Measurements from ENCODE around the gene NPPB.
"Not testable (repeated sequence)": the region's sequence is repeated elsewhere in the genome, so short reads cannot be mapped to it uniquely, and the experiment has no call there.

NPPB gene

GRCh38 chr1:11858613-11858967, at the start of gene NPPB:
TSS of gene NPPB (minus strand) at chr1:11858945. CDS start at chr1:11858833, 112 bp downstream.
- in situ Hi-C loops (cut with HindIII; ENCODE audit: low sequenced_read_pairs): loop anchor here (25.0 kb wide), 1 partner anchor 179 kb away; no protein-coding TSS in a partner anchor

DNA sequence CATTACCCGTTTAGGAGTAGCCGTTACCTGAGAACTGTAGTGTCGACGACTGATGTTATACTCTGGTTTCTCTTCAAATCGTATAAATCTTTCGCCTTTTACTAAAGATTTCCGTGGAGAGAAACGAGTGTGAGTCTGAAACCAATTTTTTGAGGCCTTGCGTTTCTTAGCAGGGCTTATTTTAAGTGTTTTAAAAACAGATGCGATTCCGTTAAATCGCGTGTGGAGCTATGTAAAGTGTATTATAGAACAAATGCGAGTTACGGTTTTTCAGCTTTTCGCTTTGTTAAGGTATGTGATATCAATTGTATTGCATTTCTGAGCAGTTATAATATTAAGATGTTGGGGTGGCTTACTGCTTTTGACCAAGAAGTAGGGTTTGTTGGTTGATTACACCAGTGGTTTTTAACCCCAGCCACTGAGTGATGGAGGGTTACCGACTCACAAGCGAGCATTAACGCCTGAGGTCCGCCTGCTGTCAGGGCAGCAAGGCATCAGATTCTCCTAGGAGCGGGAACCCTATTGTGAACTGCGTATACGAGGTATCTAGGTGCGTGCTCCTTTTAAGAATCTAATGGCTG, 49.4 kb upstream of the NPPB start:
- in situ Hi-C loops (cut with HindIII; ENCODE audit: low sequenced_read_pairs): no loop called here

- in situ Hi-C loops (cut with HindIII; ENCODE audit: low sequenced_read_pairs): no loop called here
These were observed 48.7 kb upstream of the NPPB start for GRCh38 chr1:11907275-11908094.

GRCh38 chr1:11906870-11907269, 48.1 kb upstream of the NPPB start:
- in situ Hi-C loops (cut with HindIII; ENCODE audit: low sequenced_read_pairs): no loop called here

GRCh38 chr1:11904978-11905377, 46.2 kb upstream of the NPPB start:
- in situ Hi-C loops (cut with HindIII; ENCODE audit: low sequenced_read_pairs): no loop called here

DNA sequence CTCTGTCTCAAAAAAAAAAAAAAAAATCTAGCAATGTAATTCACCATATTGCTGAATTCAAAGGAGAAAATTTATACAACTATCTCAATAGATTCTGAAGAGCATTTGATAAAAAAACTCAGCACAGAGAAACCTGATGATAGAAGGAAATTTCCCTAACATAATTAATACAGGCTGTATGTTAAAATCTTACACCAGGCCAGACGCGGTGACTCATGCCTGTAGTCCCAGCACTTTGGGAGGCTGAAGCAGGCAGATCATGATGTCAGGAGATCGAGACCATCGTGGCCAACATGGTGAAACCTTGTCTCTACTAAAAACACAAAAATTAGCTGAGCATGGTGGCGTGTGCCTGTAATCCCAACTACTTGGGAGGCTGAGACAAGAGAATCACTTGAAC, 45.4 kb upstream of the NPPB start:
- in situ Hi-C loops (cut with HindIII; ENCODE audit: low sequenced_read_pairs): not testable (repeated sequence)

DNA sequence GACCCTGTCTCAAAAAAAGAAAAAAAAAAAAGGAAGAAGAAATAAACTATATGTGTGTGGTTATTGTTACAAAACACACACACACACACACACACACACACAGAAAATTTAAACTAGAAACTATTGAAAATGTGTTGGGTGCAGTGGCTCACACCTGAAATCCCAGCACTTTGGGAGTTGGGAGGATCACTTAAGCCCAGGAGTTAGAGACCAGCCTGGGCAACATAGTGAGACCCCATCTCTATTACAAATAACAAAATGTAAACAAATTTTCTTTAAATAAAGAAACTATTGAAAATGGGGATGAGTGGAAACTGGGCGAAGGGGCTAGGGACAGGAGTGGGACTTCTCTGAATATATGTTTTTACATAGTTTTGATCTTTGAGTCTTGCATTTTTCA, 44.5 kb upstream of the NPPB start:
- in situ Hi-C loops (cut with HindIII; ENCODE audit: low sequenced_read_pairs): no loop called here

DNA sequence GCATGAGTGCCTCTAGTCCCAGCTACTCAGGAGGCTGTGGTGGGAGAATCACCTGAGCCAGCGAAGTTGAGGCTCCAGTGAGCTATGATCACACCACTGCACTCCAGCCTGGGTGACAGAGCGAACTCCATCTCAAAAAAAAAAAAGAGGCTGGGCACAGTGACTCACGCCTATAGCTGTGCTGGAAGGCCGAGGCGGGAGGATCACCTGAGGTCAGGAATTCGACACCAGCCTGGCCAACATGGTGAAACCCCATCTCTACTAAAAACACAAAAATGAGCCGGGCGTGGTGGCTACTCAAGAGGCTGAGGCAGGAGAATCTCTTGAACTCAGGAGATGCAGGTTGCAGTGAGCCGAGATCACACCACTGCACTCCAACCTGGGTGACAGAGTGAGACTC, 42.7 kb upstream of the NPPB start:
- in situ Hi-C loops (cut with HindIII; ENCODE audit: low sequenced_read_pairs): not testable (repeated sequence)

DNA sequence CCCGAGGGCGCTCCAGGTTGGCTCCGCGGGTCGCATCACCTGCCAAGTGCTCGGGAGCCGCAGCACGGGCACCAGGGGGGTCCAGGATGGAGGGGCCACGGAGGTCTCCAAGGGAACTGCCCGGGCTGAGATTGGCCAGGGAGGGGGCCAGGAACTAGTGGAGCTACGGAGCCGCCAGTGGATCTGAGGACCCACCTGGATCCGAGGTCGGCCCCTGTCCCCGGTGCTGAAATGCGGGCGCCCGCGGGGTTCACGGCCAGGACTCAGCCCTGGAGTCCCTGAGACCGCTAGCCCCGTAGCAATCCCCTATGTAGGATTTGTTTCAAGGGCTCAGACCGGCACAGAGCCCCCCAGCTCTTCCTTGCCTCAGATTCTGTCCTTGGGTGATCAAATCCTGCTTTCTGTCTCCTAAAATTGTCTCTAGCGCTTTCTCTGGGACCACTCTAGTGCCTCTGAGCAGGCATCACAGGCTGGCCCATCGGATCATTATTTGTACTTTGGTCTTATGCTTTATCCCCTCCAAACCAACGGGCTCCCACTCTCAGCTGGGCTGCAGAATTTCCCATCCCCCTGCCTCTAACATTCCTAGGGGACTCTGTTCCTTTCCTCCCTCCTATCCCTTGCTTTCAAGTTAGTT, 40.2 kb upstream of the NPPB start:
- in situ Hi-C loops (cut with HindIII; ENCODE audit: low sequenced_read_pairs): no loop called here

DNA sequence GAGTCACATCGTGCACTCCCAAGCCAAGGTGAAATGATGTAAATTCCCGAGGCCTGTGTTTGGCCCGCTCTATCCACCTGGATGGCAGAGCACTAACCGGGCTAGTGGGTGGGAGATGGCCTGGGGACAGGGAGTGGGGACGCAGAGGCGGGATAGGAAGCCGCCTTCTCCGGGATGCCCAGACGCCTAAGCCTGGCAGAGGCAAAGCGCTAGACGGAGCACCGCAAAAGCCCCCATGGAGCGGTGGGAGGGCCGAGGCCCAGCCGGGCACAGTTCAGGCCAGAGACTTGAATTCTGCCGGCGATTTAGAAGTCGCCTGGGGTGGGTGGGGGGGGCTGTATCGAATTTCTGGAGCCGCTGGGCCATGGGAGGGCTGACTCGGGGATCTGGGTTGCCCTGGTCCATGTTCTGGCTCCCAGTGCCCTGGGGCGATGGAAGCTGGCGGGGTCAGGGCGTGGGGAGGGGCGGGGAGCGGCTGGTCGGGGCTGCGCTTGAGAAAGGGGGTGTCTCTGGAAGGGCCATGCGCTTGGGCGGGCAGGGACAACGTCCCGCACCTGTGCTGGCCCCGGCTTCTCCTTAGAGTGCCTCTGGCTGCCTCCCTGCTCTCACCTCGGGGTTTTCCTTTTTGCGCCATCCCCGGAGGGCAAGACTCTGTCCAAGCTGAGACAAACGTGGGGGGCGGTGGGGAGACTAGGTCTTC, 39.5 kb upstream of the NPPB start:
- in situ Hi-C loops (cut with HindIII; ENCODE audit: low sequenced_read_pairs): no loop called here

GRCh38 chr1:11894501-11894900, 35.8 kb upstream of the NPPB start:
- in situ Hi-C loops (cut with HindIII; ENCODE audit: low sequenced_read_pairs): not testable (repeated sequence)

DNA sequence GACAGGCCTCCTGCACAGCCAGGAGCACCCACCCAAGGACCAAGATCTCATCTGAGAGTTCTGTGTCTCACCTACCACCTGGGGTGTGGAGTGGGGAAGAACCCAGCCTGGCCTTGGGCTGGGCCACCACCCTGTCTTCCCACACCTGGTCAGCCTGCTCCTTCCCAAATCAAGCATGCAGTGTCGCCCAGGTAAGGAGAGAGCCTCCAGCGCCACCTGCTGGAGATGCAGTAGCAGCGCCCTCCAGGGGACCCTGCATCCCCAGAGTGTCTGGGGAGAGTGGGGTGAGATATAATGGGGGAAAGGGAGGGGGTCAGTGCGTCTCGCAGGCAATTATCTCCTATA, 35.1 kb upstream of the NPPB start:
- in situ Hi-C loops (cut with HindIII; ENCODE audit: low sequenced_read_pairs): no loop called here

DNA sequence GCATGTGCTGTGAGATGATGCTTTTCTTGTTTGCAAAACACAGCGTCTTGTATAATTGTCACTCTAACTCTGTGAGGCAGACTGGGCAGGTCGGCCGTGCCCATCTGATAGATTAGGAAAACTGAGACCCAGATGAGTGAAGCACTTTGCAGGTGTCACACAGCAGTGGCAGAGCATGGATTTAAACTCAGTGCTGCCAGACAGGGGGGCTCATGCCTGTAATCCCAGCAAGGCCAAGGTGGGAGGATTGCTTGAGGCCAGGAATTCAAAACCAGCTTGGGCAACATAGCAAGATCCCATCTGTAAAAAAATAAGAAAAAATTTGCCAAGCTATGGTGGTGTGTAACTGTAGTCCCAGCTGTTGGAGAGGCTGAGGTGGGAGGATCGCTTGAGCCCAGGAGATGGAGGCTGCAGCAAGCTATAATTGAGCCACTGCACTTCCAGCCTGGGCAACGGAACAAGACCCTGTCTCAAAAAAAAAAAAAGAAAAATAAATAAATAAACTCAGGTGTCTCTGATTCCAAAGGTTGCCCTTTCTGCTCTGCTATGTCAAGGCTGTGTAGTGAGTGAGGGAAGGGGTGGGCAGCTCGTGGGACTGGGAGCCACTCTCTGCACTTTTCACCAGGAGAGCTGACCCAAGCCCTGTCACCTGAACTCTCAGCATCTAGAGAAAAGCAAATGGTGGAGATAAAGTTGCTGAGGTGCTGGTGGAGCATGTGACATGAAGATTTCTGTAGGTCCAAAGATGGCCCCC, 32.9 kb upstream of the NPPB start:
- in situ Hi-C loops (cut with HindIII; ENCODE audit: low sequenced_read_pairs): no loop called here

DNA sequence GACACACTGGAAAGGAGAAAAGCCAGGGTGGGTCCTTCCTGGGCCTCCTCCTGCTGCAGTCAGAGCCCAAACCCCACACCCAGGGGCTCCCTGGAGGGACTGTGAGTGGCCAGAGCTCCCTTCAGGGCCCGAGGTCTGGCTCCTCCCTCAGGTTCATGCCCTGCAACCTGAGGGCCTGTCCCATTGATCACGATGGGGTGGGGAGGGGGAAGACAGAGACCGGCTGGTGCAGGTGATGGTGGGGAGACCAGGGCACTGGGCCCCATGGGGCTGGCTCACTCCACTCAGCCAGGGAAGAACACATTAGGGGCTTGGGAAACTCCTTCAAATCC, 30.1 kb upstream of the NPPB start:
- in situ Hi-C loops (cut with HindIII; ENCODE audit: low sequenced_read_pairs): loop anchor here (5.0 kb wide), 1 partner anchor 77 kb away; no protein-coding TSS in a partner anchor

DNA sequence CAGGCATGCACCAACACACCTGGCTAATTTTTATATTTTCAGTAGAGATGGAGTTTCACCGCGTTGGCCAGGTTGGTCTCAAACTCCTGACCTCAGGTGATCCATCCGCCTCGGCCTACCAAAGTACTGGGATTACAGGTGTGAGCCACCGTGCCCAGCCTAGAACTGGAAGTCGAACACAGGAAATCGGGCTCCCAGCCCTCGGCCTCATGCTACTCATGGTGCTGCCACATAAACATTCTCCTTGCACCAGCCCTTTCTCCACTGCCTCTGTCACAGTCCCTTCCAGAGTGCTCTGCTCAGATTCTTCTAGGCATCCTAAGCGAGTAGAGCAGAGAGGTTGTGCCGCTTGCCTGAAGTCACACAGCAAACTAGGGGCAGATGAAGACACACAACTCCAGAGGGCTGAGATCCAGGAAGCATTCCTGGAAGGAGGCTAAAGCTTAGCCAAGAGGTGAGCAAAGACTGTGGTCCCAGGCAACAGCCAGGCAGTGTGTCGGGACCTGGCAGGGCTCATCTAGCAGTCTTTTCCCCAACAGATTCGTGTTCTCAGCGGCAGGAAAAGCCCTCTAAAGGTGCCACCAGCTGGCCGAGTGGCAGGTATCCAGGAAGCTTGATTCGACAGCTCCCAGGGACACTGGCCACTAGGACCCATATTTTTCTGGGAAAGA, 29.6 kb upstream of the NPPB start:
- in situ Hi-C loops (cut with HindIII; ENCODE audit: low sequenced_read_pairs): loop anchor here (5.0 kb wide), 1 partner anchor 76 kb away; no protein-coding TSS in a partner anchor

DNA sequence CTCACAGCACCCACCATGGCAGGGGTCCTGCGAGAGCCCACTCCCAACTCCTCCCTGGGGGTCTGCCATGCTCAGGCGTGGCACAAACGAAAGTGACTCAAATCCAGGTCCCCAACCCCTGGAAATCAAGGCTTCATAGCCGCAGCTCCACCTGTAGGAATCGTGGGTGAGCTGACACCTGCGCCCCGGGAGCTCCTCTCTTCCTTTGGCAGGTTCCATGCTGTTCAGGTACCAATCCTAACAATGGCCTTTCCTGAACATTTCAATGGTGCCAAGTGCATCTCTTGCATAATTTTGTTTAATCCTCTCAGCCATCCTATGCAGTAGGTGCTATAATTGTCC, 28.9 kb upstream of the NPPB start:
- in situ Hi-C loops (cut with HindIII; ENCODE audit: low sequenced_read_pairs): loop anchor here (5.0 kb wide), 1 partner anchor 75 kb away; no protein-coding TSS in a partner anchor

- in situ Hi-C loops (cut with HindIII; ENCODE audit: low sequenced_read_pairs): loop anchor here (5.0 kb wide), 1 partner anchor 75 kb away; no protein-coding TSS in a partner anchor
These were observed 28.4 kb upstream of the NPPB start for GRCh38 chr1:11886986-11887665.

GRCh38 chr1:11885916-11886315, 27.2 kb upstream of the NPPB start:
- in situ Hi-C loops (cut with HindIII; ENCODE audit: low sequenced_read_pairs): loop anchor here (5.0 kb wide), 1 partner anchor 74 kb away; no protein-coding TSS in a partner anchor

DNA sequence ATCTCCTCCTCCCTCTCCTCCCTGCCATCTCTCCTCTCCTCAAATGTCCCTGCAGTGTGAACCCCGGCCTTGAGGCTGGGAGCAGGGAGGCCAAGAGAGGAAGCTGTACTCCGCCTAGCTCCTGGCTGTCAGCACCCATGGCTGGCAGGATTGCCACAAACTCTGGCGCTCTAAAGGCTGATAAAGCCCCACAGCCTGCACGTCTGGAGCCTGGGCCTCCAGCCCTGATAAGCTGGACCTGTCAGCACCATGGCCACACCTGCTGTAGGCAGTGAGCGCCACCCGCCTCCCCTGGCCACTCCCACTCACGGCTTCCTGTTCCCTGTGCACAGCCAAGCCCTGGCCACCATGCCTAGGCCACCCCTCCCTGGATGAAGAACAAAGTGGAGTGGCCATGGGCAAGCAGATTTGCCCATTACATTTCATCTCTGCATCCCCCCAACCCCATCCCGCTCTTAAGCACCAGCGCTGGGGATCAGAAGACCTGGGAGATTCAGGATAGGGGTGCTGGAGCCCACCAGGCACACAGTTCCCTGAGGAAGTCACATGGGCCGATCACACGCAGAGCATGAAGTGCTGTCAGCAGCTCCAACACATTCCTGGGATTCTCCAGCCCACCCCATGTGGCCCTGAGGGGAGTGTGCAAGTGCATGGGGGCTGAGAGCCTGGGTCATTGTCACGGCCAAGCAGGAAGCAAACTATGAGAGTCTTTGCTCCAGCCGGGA, 24.2 kb upstream of the NPPB start:
- in situ Hi-C loops (cut with HindIII; ENCODE audit: low sequenced_read_pairs): no loop called here

All from endothelial cell of hepatic sinusoid (primary cell).